HG03135 (cell line): ENCODE results near the gene LAMP1.
"Not testable (repeated sequence)": the region's sequence is repeated elsewhere in the genome, so short reads cannot be mapped to it uniquely, and the experiment has no call there.

Experiments used
- ATAC-seq: cut with Tn5 transposase; IDR thresholded peaks from one replicate; pipeline ENCODE4 v1.9.1; 2021; ENCODE audit warnings: mild to moderate bottlenecking, moderate library complexity; ENCODE audit not compliant: unreplicated experiment

The LAMP1 gene

GRCh38 chr13:113354831-113355610, 58.0 kb downstream of the LAMP1 start:
- no peak for ATAC-seq

- ATAC-seq: no peak
Measured at GRCh38 chr13:113355621-113356020, 58.6 kb downstream of the LAMP1 start.

- ATAC-seq: no peak
Measured at GRCh38 chr13:113356596-113356995, 59.6 kb downstream of the LAMP1 start.

- no peak for ATAC-seq
Measured at GRCh38 chr13:113357529-113357928, 60.5 kb downstream of the LAMP1 start.

GRCh38 chr13:113358653-113359190, 61.7 kb downstream of the LAMP1 start:
- ATAC-seq: no peak

- no peak for ATAC-seq
Measured at GRCh38 chr13:113359571-113359970, 62.5 kb downstream of the LAMP1 start.

GRCh38 chr13:113360446-113360845, 63.4 kb downstream of the LAMP1 start:
- no peak for ATAC-seq

- no peak for ATAC-seq
Measured at GRCh38 chr13:113361406-113361805, 64.4 kb downstream of the LAMP1 start.

- ATAC-seq: no peak
Measured at GRCh38 chr13:113364311-113364889, 67.4 kb downstream of the LAMP1 start.

- ATAC-seq: no peak
Measured at GRCh38 chr13:113364901-113365582, 68.0 kb downstream of the LAMP1 start.

GRCh38 chr13:113365583-113365970, 68.5 kb downstream of the LAMP1 start:
- no peak for ATAC-seq

GRCh38 chr13:113365971-113366588, 69.0 kb downstream of the LAMP1 start:
- no peak for ATAC-seq

GRCh38 chr13:113367020-113367560, 70.1 kb downstream of the LAMP1 start:
- ATAC-seq: no peak

GRCh38 chr13:113367771-113368170, 70.7 kb downstream of the LAMP1 start:
- no peak for ATAC-seq

GRCh38 chr13:113368353-113368752, 71.3 kb downstream of the LAMP1 start:
- ATAC-seq: not testable (repeated sequence)

GRCh38 chr13:113369189-113369588, 72.2 kb downstream of the LAMP1 start:
- no peak for ATAC-seq

GRCh38 chr13:113369881-113370280, 72.8 kb downstream of the LAMP1 start:
- no peak for ATAC-seq

- ATAC-seq: no peak
Measured at GRCh38 chr13:113371061-113371460, 74.0 kb downstream of the LAMP1 start.

GRCh38 chr13:113371701-113372100, 74.7 kb downstream of the LAMP1 start:
- ATAC-seq: not testable (repeated sequence)
